Tongue (tissue), 2 donors: Measurements from ENCODE around the gene TBX15. TPM values are rescaled to one million over a fixed set of nuclear protein-coding genes. Genes with fewer than 3 reads are reported as not detected.

Source experiments
- DNase-seq: peaks from one replicate; pipeline ENCODE4 v3.0.0-alpha.2; 2015
- total RNA-seq: library from RNA; depleted of rRNA; stranded (reverse); fragments of >200 nt; gene quantifications from one replicate; pipeline ENCODE4 v1.2.3, GENCODE V29; 2014

TBX15 gene
- total RNA-seq, 1 donor from 2014 or later, result 88.8 TPM

GRCh38 chr1:119001181-119002027, 13.3 kb upstream of the TBX15 start:
- no peak for DNase-seq

GRCh38 chr1:119000371-119001180, 12.4 kb upstream of the TBX15 start:
- DNase-seq, result no peak

- DNase-seq, result no peak
Observed at GRCh38 chr1:118999348-119000071, 11.4 kb upstream of the TBX15 start.

GRCh38 chr1:118998171-118998570, 10.0 kb upstream of the TBX15 start:
- DNase-seq, result no peak

GRCh38 chr1:118997225-118997624, 9.1 kb upstream of the TBX15 start:
- no peak for DNase-seq

- DNase-seq, result no peak
Observed at GRCh38 chr1:118995312-118996016, 7.3 kb upstream of the TBX15 start.

GRCh38 chr1:118993700-118994026, 5.5 kb upstream of the TBX15 start:
- DNase-seq, result no peak

- no peak for DNase-seq
Observed at GRCh38 chr1:118992868-118993699, 4.9 kb upstream of the TBX15 start.

- DNase-seq, result no peak
Observed at GRCh38 chr1:118992237-118992825, 4.2 kb upstream of the TBX15 start.

- no peak for DNase-seq
Observed at GRCh38 chr1:118991448-118991847, 3.3 kb upstream of the TBX15 start.

- no peak for DNase-seq
Observed at GRCh38 chr1:118990513-118991152, 2.5 kb upstream of the TBX15 start.

GRCh38 chr1:118989878-118990378, 1.8 kb upstream of the TBX15 start:
- DNase-seq, result no peak

- peak; percentile 69 for DNase-seq
Observed at GRCh38 chr1:118989006-118989815, 1.1 kb upstream of the TBX15 start.

- no peak for DNase-seq
Observed at GRCh38 chr1:118987468-118988185, 516 bp downstream of the TBX15 start.

- DNase-seq, result peak; percentile 89
Observed at GRCh38 chr1:118986555-118987467, 1.3 kb downstream of the TBX15 start.

- DNase-seq, result peak; percentile 59
Observed at GRCh38 chr1:118985640-118986554, 2.2 kb downstream of the TBX15 start.
